GM19452 (cell line): Measurements from ENCODE around the gene WHRN.

Experiments used
- ATAC-seq: cut with Tn5 transposase; IDR thresholded peaks from one replicate; pipeline ENCODE4 v1.9.1; 2021; ENCODE audit not compliant: unreplicated experiment

The WHRN gene

DNA sequence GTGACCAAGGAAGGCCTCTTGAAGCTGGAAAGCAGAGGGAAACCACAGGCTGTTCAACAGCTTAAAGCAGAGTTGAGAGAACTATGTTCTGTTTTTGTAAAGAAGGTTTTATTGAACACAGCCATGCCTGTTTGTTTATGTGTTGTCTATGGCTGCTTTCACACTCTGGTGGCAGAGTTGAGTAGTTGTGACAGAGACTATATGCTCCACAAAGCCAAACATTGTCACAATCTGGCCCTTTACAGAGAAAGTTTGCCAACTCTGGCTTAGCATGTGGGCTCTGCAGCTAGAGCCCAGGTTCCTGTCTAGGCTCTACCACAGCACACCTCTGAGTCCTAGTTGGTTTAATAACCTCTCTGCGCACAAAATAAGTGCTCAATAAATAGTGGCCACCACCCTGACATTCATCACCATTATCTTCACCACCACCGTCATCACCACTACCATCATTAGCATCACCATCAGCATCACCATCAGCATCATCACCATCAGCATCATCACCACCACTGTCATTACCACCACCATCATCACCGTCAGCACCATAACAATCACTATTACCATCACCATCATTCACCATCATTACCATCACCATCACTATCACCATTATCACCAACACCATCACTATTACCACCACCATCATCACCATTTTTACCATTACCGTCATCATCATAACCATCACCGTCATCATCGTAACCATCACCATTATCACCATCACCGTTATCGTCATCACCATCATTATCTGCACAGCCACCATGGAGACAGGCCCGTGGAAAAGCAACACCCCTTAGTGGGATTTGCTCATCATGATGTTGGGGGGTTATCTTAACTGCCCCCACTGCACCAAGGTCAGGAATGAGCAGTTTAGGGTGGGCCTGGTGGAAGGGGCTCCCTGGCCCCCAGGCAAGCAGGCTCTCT lies 135.8 kb downstream of the WHRN start:
- no peak for ATAC-seq

DNA sequence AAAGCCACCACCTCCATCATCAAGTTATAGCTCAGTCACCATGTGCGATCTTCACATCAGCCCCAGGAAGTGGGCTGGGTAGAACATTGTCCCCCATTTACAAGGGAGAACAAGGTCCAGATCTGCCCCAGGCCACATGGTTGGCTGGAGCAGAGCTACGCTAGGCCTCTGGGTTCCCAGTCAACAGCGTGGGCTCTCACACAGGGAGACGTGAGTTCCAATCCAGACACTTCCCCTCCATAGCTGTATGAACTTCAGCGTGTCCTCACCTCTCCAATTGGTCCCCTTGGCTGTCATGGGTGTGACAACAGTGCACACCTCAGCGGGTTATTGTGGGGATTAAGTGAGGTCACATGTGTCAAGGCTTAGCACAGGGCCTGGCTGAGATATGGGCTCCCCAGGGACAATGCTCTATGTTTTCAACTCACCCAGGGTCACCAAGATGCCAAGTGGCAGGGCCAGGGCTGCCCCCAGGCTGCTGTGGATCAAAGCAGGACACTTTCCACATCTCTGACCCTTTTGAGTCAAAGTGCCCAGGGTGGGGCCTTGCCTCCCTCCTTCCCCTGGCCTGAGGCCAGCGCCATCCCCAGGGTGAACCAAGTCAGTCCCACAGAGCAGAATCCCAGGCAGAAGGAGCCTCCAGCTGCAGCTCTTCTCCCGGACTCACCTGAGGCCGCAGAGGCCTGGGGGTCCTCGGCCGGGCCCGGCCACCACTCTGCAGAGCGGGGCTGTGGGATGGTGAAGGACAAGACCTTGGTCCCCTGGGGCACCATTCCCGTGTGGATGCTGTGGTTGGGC lies 137.3 kb downstream of the WHRN start:
- ATAC-seq, result no peak

DNA sequence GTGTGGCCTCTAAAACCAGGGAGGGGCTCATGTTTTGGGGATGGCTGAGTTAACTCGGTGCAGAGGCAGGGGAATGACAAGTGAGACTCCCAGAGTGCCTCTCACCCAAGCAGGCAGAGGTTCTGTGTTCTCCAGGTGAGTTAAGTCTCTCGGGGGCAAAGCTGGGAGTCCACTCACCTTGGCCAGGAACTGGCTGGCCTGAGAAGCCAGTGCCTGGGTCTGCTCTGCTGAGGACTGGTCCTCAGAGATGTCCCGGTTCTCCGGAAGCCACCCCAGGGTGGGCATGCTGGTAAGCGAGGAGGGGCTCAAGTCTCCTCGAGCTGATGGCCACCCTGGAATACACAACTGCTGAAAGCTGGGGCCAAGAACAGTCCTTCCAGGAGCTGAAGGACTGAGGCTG lies 137.9 kb downstream of the WHRN start:
- ATAC-seq, result no peak

DNA sequence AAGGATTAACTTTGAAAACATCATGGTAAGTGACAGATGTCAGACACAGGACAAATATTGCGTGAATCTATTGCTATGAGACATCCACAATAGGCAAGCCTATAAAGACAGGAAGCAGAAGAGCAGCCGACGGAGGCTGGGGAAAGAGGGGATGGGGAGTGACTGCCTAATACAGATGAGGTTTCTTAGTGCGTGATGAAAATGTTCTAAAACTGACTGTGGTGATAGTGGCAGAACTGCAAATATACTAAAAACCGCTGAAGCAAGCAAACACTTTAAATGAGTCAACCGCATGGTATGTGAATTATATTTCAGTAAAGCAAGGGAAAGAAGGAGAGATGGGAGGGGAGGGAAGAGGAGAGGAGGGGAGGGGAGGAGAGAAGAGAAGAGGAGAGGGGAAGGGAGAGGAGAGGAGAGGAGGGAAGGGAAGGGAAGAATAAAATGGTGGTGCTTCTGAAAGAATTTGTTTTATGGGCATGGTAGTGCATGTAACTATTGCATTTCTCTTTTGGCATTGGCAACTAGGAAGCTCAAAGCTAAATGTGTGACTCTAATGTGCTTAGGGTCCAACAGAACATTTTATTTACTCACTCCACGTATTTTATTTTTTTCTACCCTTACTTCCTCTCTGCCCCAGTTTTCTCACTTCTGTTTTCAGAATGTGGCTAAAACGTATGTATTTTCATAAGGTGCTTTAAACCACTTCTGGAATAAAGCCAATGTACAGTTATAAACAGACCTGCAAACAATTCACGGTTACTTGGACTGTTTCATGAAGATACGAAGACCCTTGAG lies 138.7 kb downstream of the WHRN start:
- peak; percentile 47 for ATAC-seq

DNA sequence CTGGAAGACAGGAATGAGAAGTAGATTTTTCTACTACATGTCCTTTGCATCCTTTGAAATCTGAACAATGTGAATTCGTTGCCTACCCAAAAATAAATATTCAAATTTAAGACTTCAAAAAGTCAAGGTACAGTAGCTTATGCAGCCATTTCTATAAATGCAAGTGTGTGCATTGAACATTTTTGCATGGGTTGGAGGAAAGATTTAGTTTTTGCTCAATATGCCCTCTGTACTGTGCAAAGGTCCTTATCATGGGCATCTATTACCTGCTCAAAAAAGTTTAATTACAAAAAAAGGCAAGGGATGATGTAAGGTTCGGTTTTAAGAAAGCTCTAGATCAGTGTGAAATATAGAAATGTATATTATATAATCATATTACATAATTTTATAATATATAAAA lies 140.1 kb downstream of the WHRN start:
- no peak for ATAC-seq

DNA sequence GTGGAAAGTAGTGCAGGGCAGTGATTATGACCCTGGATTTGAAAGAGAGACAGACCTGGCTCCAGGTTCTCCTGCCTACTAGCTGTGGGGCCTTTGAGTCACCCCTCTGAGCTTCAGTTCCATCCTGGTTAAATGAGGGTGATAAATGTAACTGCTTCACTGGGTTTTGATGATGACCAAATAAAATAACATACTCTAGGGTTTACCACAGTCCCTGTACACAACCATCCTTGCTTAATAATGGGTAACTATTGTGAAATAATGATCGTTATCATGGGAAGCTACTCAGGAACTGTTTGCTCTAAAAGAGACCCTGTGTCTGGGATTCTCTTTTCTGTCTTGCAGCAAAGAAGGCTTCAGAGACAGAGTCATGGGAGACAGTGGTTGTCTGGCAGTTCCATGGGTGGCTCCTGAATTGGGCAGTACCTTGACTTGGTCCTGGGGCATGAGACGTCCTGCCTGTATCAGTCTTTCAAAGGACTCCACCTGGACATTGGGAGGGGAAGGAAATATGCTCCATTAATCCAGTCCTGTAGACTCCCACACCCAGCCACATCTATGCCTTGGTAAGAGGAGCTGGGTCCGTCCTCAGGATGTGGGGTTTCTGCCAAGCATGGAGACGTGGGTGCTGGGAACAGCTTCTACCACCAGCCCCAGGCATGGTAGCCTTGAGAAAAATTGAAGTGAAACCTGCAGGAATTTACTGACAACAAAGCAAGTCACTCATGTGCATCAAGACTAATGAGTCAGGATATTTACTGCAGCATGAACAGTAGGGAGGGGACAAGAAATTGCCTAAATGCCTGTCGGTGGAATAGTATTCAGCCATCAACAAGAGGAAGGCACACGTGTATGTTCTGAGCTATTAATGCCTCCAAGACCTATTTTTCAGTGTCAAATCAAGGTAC lies 140.9 kb downstream of the WHRN start:
- ATAC-seq, result no peak

DNA sequence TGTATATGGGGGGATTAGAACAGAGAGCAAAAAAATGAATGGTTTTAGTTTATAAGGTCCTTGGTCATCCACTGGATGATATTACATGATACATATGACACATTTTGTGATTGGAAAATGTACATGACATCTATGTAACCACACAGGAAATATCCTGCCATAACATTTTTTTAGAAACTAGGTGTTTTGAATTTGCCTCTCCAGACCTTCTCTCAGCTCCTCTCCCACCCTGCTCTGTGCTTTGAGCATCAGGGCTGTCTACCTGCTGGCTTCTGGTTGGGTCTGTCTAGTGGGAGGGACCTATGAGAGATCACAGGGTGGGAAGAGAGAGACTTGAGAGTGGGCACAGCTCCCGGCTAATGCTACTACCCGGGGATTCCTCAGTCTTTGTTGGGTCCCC lies 141.8 kb downstream of the WHRN start:
- ATAC-seq, result no peak

DNA sequence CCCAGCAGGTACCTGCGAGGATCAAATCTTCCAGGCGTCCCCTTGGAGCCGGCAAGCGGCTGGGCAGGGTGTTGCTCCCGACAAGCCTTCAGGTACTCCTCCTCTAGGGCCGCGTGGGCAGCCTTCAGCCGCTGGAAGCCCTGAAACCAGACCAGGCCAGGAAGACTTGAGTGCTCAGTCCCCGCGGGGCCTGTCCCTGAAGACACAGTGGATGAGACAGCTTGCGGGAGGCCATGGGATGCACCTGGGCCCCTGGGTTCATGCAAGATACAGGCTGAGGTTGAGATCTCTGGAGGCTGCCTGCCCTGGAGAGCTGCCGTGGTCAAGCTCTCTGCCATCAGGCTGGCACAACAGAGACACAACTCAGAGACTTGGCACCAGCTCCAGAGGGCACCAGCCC lies 142.9 kb downstream of the WHRN start:
- ATAC-seq, result no peak

DNA sequence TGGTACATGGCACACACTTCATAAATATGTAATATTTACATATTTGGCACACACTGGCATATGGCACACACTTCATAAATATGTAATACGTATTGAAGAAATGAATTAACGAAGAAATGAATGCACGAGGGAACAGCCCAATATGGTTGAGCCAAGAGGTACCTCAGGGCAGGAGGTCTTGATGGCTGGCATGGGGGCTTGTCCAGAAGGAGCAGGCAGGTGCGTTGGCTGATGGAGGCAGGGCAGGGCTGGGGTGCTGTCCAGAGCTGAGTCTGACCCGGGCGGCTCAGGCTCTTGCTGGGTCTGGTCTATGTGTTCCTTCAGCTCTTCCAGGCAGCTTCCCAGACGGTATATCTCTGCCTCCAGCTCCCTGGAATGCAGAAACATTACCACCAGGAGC lies 143.7 kb downstream of the WHRN start:
- no peak for ATAC-seq

DNA sequence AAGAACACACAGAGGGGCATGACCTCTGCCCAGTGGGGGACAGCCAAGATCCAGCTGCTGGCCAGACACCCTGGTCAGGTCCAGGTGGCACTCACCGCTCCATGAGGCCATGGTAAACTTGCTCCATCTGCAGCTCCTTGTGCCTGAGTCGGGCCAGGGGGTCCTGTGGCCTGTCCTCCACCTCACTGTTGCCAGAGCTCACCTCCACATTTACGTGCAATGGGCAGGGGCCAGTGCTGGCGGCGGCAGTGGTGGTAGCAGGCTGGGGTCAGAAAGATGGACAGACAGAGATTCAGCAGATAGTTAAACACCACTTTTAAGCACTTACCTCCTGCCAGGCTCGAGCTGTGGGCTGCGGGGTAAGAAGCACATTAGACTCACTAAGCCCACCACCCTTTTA lies 145.5 kb downstream of the WHRN start:
- ATAC-seq, result no peak

DNA sequence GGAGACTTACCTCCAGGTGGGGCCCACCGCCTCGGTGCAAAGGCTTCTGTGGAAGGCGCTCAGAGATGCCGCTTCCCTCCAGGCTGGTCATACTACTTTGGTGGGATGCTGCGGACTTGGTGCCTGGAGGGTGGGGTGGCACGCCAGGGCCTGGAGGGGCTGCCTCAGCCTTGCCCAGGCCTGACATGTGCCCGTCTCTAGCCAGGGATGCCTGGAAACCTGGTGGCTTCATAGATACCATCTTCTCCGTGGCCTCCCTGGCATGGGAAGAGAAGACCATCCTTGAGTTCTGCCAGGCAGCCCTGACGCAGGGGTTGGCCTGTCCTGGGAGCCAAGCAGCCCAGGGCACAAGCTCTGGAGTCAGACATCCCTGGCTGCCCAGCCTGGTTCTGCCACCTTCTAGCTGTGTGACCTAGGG lies 147.4 kb downstream of the WHRN start:
- no peak for ATAC-seq

DNA sequence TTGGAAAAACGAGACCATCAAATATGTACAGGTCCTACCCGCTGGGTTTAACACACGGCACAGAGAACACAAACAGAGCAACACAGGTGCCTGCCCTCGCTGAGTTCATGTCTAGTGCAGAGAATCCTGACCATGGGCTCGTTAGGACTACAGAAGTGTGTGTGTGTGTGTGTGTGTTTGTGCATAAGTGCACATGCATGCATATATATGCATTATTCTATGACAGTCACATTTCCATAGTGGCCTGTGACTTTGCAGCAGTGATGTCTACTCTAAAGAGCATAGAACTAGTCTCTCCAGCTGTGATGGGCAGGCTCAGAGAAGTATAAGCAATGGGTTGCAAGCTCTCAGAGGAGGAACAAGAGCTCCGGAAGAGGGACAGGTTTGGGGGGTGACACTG lies 147.9 kb downstream of the WHRN start:
- no peak for ATAC-seq

DNA sequence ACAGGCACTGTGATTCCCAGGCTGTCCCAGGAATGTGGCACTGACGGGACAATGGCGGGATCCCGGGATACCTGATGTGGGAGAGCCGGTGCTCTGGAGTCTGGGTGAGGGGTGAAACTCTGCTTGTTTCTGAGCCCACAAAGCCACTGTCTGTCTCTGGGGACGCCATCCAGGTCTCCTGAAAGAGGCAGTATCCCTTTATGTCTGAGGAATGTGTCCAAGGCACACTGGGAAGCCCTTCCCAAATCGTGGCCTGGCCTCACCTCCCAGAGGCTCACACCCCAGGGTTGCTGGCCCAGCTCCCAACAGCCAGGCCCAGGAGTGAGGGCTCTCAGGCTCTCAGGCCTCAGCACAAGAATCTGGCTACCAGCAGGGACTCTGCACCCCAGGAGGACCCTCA lies 148.5 kb downstream of the WHRN start:
- ATAC-seq, result no peak

DNA sequence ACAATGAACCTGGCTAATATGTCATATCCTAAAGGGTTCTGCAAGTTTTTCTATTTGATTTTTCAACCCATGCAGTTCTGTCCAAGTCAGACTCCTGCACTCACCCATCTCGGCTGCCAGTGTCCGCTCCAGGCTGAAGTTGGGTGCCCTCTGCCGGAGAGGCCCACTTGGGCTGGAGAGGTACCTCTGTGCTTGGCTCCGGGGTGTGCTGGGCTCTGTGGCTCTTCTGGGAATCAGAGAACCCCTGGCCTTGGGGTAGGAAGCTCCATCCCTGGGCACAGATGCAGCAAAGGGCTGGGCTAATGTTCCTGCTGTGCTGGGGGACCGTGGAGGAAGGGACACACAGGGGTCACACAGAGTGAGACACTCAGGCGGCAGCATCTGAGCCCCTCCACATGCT lies 149.5 kb downstream of the WHRN start:
- no peak for ATAC-seq
